ENCODE data around the gene BRPF1. TPM values are rescaled to one million over a fixed set of nuclear protein-coding genes. Genes with fewer than 3 reads are reported as not detected.

The BRPF1 gene
- total and polyA plus RNA-seq, 2 donors (not counting 1 experiment from before 2014, with no cell fraction given) = 4.1 to 12.2 TPM

GRCh38 chr3:9717563-9717962 lies 14.0 kb upstream of the BRPF1 start:
- Histone ChIP-seq H3K27me3 (ENCODE audit: control insufficient read depth, insufficient read depth, low read length) (peaks cover under 1% of the 10 kb centered on the region), H3K4me2 (ENCODE audit: extremely low read depth, insufficient read depth, low read length) (no peak overlapping the region), H3K9me3 (ENCODE audit: control insufficient read depth, insufficient read depth, low read depth, low read length) (no peaks in the 10 kb centered on the region), H3K36me3 (ENCODE audit: control insufficient read depth, insufficient read depth, low read length) (no peaks in the 10 kb centered on the region), H3K4me3 (replicated peaks in 1 of 4; ENCODE audit: control extremely low read depth in 1 of 4, insufficient read depth in 1 of 4, low read depth in 3 of 4, low read length in 4 of 4) (no peak overlapping the region), H3K4me1 (ENCODE audit: control insufficient read depth, extremely low read depth, insufficient read depth, low read length) (peaks cover 2% of the 10 kb centered on the region), H4K20me1 (ENCODE audit: control insufficient read depth, extremely low read depth, insufficient read depth, low read length) (no peaks in the 10 kb centered on the region), H3K9ac (ENCODE audit: insufficient read depth, low read length) (no peak overlapping the region), H3K27ac (ENCODE audit: insufficient read depth, low read length) (no peak overlapping the region), H3K79me2 (ENCODE audit: control insufficient read depth, insufficient read depth, low read length) (no peaks in the 10 kb centered on the region), H2AFZ (ENCODE audit: low read length) (no peak overlapping the region)
- TF ChIP-seq EZH2 (IDR thresholded peaks at IDR 0.05; ENCODE audit: low read length, missing control alignments) (no peak), CTCF (conservative IDR thresholded peaks at IDR 0.05 in 1 of 2, IDR thresholded peaks at IDR 0.05 in 1 of 2; ENCODE audit: low read depth in 1 of 2, low read length in 2 of 2) (no peak)
- no peak for DNase-seq (ENCODE audit: low read depth in 2 of 2)

GRCh38 chr3:9718118-9718517 lies 13.4 kb upstream of the BRPF1 start:
- H2AFZ ChIP-seq (ENCODE audit: low read length) = no peak overlapping the region
- TF ChIP-seq CTCF (conservative IDR thresholded peaks at IDR 0.05 in 1 of 2, IDR thresholded peaks at IDR 0.05 in 1 of 2; ENCODE audit: low read depth in 1 of 2, low read length in 2 of 2) (no peak), EZH2 (IDR thresholded peaks at IDR 0.05; ENCODE audit: low read length, missing control alignments) (no peak)
- H4K20me1 ChIP-seq (ENCODE audit: control insufficient read depth, extremely low read depth, insufficient read depth, low read length) = no peaks in the 10 kb centered on the region
- no peak overlapping the region for H3K4me2 ChIP-seq (ENCODE audit: extremely low read depth, insufficient read depth, low read length)
- H3K79me2 ChIP-seq (ENCODE audit: control insufficient read depth, insufficient read depth, low read length) = no peaks in the 10 kb centered on the region
- H3K4me1 ChIP-seq (ENCODE audit: control insufficient read depth, extremely low read depth, insufficient read depth, low read length) = peaks cover 2% of the 10 kb centered on the region
- no peak overlapping the region for H3K4me3 ChIP-seq (replicated peaks in 1 of 4; ENCODE audit: control extremely low read depth in 1 of 4, insufficient read depth in 1 of 4, low read depth in 3 of 4, low read length in 4 of 4)
- H3K27me3 ChIP-seq (ENCODE audit: control insufficient read depth, insufficient read depth, low read length) = no peaks in the 10 kb centered on the region
- no peak for DNase-seq (ENCODE audit: low read depth in 2 of 2)
- no peak overlapping the region for H3K9ac ChIP-seq (ENCODE audit: insufficient read depth, low read length)
- no peaks in the 10 kb centered on the region for H3K9me3 ChIP-seq (ENCODE audit: control insufficient read depth, insufficient read depth, low read depth, low read length)
- H3K27ac ChIP-seq (ENCODE audit: insufficient read depth, low read length) = no peak overlapping the region
- no peaks in the 10 kb centered on the region for H3K36me3 ChIP-seq (ENCODE audit: control insufficient read depth, insufficient read depth, low read length)

- Histone ChIP-seq H3K4me1 (ENCODE audit: control insufficient read depth, extremely low read depth, insufficient read depth, low read length) (peaks cover under 1% of the 10 kb centered on the region), H3K4me2 (ENCODE audit: extremely low read depth, insufficient read depth, low read length) (no peak overlapping the region), H3K9me3 (ENCODE audit: control insufficient read depth, insufficient read depth, low read depth, low read length) (no peaks in the 10 kb centered on the region), H3K9ac (ENCODE audit: insufficient read depth, low read length) (no peak overlapping the region), H2AFZ (ENCODE audit: low read length) (no peak overlapping the region), H3K36me3 (ENCODE audit: control insufficient read depth, insufficient read depth, low read length) (no peaks in the 10 kb centered on the region), H3K27me3 (ENCODE audit: control insufficient read depth, insufficient read depth, low read length) (no peaks in the 10 kb centered on the region), H3K27ac (ENCODE audit: insufficient read depth, low read length) (no peak overlapping the region), H3K4me3 (replicated peaks in 1 of 4; ENCODE audit: control extremely low read depth in 1 of 4, insufficient read depth in 1 of 4, low read depth in 3 of 4, low read length in 4 of 4) (no peak overlapping the region), H4K20me1 (ENCODE audit: control insufficient read depth, extremely low read depth, insufficient read depth, low read length) (no peaks in the 10 kb centered on the region), H3K79me2 (ENCODE audit: control insufficient read depth, insufficient read depth, low read length) (no peaks in the 10 kb centered on the region)
- TF ChIP-seq EZH2 (IDR thresholded peaks at IDR 0.05; ENCODE audit: low read length, missing control alignments) (no peak), CTCF (conservative IDR thresholded peaks at IDR 0.05 in 1 of 2, IDR thresholded peaks at IDR 0.05 in 1 of 2; ENCODE audit: low read depth in 1 of 2, low read length in 2 of 2) (no peak)
- no peak for DNase-seq (ENCODE audit: low read depth in 2 of 2)
Observed at GRCh38 chr3:9721015-9721699, 10.4 kb upstream of the BRPF1 start.
